ENCODE measurements around the gene PPP2R1B.

- no peak for TF ChIP-seq CTCF (IDR thresholded peaks at IDR 0.05)
- no peak for TF ChIP-seq POLR2A (IDR thresholded peaks at IDR 0.05)
Observed at GRCh38 chr11:111795334-111795985, 29.3 kb upstream of the PPP2R1B start.
